ENCODE data around the gene TEX19. TPM values are rescaled to one million over a fixed set of nuclear protein-coding genes. Genes with fewer than 3 reads are reported as not detected.

The TEX19 gene
- total and polyA plus RNA-seq, 10 of the 15 experiments (the other 5 are each of a cell fraction or from before 2014, with no cell fraction given): 0.03 to 0.32 (median 0.13) TPM; not detected in 3

DNA sequence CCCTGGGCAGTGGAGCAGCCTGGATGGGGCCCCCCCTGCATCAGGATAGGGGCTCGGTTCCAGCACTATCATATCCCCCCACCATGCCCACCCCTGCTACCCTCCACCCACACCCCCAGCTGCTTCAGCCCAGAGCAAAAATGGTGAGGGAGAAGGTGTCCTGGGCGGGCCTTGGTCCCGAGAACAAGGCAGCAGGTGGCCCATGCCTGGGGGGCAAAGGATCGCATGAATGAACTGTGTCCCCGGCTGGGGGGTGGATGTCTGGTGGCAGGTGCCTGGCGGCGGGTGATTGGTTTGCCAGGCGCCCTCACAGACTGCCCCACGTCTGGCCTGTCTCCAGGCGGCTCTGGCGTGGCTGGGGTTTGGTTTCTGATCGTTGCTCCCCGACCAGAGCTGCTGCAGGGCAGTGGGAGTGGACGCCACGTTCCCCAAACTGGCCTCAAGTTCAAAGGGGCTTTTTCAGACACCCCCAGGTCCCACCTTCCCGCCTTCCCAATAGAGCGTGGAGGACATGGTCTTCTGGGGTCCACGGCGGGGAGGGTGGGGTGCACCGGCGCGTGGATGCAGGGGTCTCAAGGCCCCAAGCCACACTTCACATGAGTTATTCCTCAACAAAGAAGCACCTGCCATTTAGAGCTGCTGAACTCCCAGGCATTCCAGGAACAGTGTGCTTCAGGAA, 25.1 kb downstream of the TEX19 start:
- 29% methylated on average over 21 of the region's 22 CpGs for WGBS (ENCODE audit: insufficient coverage, insufficient replicate concordance, low lambda C conversion rate, missing lambda C conversion rate)
- ATAC-seq (no peak), DNase-seq (ENCODE audit: low read depth, low spot score) (no peak), FAIRE-seq (no peak)
- Histone ChIP-seq H3K9ac (ENCODE audit: control insufficient read depth, insufficient read depth, low read length) (no peak overlapping the region), H3K36me3 (ENCODE audit: control insufficient read depth in 2 of 2, insufficient read depth in 2 of 2, low read length in 1 of 2) (no peaks in the 10 kb centered on the region), H3K4me2 (ENCODE audit: control insufficient read depth, insufficient read depth) (no peak overlapping the region), H3K27me3 (replicated peaks in 1 of 2; ENCODE audit: control insufficient read depth in 2 of 2, insufficient read depth in 2 of 2, low read length in 1 of 2) (no peaks in the 10 kb centered on the region), H3K4me1 (ENCODE audit: control insufficient read depth, insufficient read depth, low read length) (no peaks in the 10 kb centered on the region), H3K9me3 (replicated peaks; ENCODE audit: control insufficient read depth, insufficient read depth, low read length) (no peaks in the 10 kb centered on the region), H4K20me1 (ENCODE audit: control insufficient read depth, insufficient read depth) (no peaks in the 10 kb centered on the region), H2AFZ (ENCODE audit: control insufficient read depth, low read depth, low read length) (no peak overlapping the region), H3K4me3 (no peak overlapping the region), H3K79me2 (ENCODE audit: control insufficient read depth, insufficient read depth, low read length) (no peaks in the 10 kb centered on the region), H3K27ac (ENCODE audit: control insufficient read depth, insufficient read depth) (no peak overlapping the region)
- POLR2A ChIA-PET: interaction anchor here (0.6 kb wide), 1 partner anchor 21 kb away, joined by 3 read pairs; no protein-coding TSS in a partner anchor
- SMC1A ChIA-PET (ENCODE audit: uncharacterized antibody, unreplicated experiment): no interaction called here
- no TSS peak for BruUV-seq (replicated peaks)
- TF ChIP-seq, protein P1, sequence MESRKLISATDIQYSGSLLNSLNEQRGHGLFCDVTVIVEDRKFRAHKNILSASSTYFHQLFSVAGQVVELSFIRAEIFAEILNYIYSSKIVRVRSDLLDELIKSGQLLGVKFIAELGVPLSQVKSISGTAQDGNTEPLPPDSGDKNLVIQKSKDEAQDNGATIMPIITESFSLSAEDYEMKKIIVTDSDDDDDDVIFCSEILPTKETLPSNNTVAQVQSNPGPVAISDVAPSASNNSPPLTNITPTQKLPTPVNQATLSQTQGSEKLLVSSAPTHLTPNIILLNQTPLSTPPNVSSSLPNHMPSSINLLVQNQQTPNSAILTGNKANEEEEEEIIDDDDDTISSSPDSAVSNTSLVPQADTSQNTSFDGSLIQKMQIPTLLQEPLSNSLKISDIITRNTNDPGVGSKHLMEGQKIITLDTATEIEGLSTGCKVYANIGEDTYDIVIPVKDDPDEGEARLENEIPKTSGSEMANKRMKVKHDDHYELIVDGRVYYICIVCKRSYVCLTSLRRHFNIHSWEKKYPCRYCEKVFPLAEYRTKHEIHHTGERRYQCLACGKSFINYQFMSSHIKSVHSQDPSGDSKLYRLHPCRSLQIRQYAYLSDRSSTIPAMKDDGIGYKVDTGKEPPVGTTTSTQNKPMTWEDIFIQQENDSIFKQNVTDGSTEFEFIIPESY (IDR thresholded peaks at IDR 0.05): no peak
- TF ChIP-seq FOS (IDR thresholded peaks at IDR 0.05; ENCODE audit: borderline replicate concordance, extremely low read depth, insufficient read length) (no peak), EZH2 (IDR thresholded peaks at IDR 0.05; ENCODE audit: borderline replicate concordance, control insufficient read depth, low read depth, low read length) (no peak)
- TF ChIP-seq, protein P2, sequence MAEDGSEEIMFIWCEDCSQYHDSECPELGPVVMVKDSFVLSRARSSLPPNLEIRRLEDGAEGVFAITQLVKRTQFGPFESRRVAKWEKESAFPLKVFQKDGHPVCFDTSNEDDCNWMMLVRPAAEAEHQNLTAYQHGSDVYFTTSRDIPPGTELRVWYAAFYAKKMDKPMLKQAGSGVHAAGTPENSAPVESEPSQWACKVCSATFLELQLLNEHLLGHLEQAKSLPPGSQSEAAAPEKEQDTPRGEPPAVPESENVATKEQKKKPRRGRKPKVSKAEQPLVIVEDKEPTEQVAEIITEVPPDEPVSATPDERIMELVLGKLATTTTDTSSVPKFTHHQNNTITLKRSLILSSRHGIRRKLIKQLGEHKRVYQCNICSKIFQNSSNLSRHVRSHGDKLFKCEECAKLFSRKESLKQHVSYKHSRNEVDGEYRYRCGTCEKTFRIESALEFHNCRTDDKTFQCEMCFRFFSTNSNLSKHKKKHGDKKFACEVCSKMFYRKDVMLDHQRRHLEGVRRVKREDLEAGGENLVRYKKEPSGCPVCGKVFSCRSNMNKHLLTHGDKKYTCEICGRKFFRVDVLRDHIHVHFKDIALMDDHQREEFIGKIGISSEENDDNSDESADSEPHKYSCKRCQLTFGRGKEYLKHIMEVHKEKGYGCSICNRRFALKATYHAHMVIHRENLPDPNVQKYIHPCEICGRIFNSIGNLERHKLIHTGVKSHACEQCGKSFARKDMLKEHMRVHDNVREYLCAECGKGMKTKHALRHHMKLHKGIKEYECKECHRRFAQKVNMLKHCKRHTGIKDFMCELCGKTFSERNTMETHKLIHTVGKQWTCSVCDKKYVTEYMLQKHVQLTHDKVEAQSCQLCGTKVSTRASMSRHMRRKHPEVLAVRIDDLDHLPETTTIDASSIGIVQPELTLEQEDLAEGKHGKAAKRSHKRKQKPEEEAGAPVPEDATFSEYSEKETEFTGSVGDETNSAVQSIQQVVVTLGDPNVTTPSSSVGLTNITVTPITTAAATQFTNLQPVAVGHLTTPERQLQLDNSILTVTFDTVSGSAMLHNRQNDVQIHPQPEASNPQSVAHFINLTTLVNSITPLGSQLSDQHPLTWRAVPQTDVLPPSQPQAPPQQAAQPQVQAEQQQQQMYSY (CRISPR knock-in tag; IDR thresholded peaks at IDR 0.05): no peak
- TF ChIP-seq, protein P3, sequence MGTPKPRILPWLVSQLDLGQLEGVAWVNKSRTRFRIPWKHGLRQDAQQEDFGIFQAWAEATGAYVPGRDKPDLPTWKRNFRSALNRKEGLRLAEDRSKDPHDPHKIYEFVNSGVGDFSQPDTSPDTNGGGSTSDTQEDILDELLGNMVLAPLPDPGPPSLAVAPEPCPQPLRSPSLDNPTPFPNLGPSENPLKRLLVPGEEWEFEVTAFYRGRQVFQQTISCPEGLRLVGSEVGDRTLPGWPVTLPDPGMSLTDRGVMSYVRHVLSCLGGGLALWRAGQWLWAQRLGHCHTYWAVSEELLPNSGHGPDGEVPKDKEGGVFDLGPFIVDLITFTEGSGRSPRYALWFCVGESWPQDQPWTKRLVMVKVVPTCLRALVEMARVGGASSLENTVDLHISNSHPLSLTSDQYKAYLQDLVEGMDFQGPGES (IDR thresholded peaks at IDR 0.05): no peak
- intact Hi-C loops (cut with micrococcal nuclease; ENCODE audit: unreplicated experiment) (no loop called here), in situ Hi-C loops (cut with MboI) (no loop called here)
- CTCF ChIA-PET: no interaction called here
- RAD21 ChIA-PET (ENCODE audit: unreplicated experiment): no interaction called here
